ENCODE measurements around the gene TCF4. TPM values are rescaled to one million over a fixed set of nuclear protein-coding genes. Genes with fewer than 3 reads are reported as not detected.

Gene TCF4
- polyA plus RNA-seq, 1 of the 3 experiments (the other 2 are of a cell fraction) = 39.1 TPM

GRCh38 chr18:55228191-55228590 is 359.8 kb downstream of the TCF4 start:
- H3K27ac ChIP-seq (ENCODE audit: low read depth in 2 of 2, low read length in 1 of 2) = peak overlapping the region in 1 of 2 experiments; percentile 43; a peak in 1 of 4 replicates
- no peak overlapping the region for H3K4me3 ChIP-seq (ENCODE audit: low read depth in 2 of 2, low read length in 1 of 2)
- DNase-seq = no peak
- no peaks in the 10 kb centered on the region for H3K9me2 ChIP-seq
- no peak overlapping the region for H3K4me2 ChIP-seq
- no peak overlapping the region for H3K9ac ChIP-seq
- peaks cover 77 to 89% of the 10 kb centered on the region in 2 experiments for H3K36me3 ChIP-seq (replicated peaks in 1 of 2; ENCODE audit: control insufficient read depth in 1 of 2, insufficient read depth in 2 of 2, low read length in 1 of 2)
- H3K9me3 ChIP-seq = no peaks in the 10 kb centered on the region
- no peak overlapping the region for H2AFZ ChIP-seq (ENCODE audit: low read depth)
- peaks cover 12% of the 10 kb centered on the region for H3F3A ChIP-seq (replicated peaks; ENCODE audit: insufficient read depth)
- H4K20me1 ChIP-seq (ENCODE audit: insufficient read depth) = no peaks in the 10 kb centered on the region
- POLR2A ChIA-PET = no interaction called here
- CTCF ChIA-PET = interaction anchor here (0.7 to 1.6 kb wide), 3 partner anchors 16 to 552 kb away, joined by 3 to 5 read pairs (median 4); no protein-coding TSS in a partner anchor
- TF ChIP-seq IRF3 (IDR thresholded peaks at IDR 0.05; ENCODE audit: low read depth, low read length) (no peak), FOSL2 (IDR thresholded peaks at IDR 0.05; ENCODE audit: borderline replicate concordance, low read depth) (no peak), TAF1 (IDR thresholded peaks at IDR 0.05; ENCODE audit: borderline replicate concordance, low read depth, low read length) (no peak), RXRA (IDR thresholded peaks at IDR 0.05; ENCODE audit: borderline replicate concordance, low read depth) (no peak), TEAD4 (IDR thresholded peaks at IDR 0.05; ENCODE audit: borderline replicate concordance, insufficient read depth) (no peak), TCF12 (IDR thresholded peaks at IDR 0.05) (no peak), SIN3A (IDR thresholded peaks at IDR 0.05; ENCODE audit: borderline replicate concordance, low read depth, low read length) (no peak), FOXJ3 (CRISPR knock-in tag; IDR thresholded peaks at IDR 0.05) (no peak), CTCF (IDR thresholded peaks at IDR 0.05) (no peak), CHD2 (IDR thresholded peaks at IDR 0.05; ENCODE audit: low read length, partially characterized antibody) (no peak), RFX5 (IDR thresholded peaks at IDR 0.05; ENCODE audit: low read length) (no peak), NFIC (IDR thresholded peaks at IDR 0.05; ENCODE audit: borderline replicate concordance) (no peak), YY1 (IDR thresholded peaks at IDR 0.05; ENCODE audit: low read depth) (no peak), ELF1 (IDR thresholded peaks at IDR 0.05) (no peak), ZBTB33 (IDR thresholded peaks at IDR 0.05; ENCODE audit: borderline replicate concordance, low read depth) (no peak), USF1 (IDR thresholded peaks at IDR 0.05; ENCODE audit: borderline replicate concordance, low read depth) (no peak), PBX3 (IDR thresholded peaks at IDR 0.05) (no peak), RAD21 (IDR thresholded peaks at IDR 0.05; ENCODE audit: low read length) (no peak)
- peaks cover 0 to 6% of the 10 kb centered on the region in 2 experiments; a peak in 2 of 4 replicates for H3K4me1 ChIP-seq (ENCODE audit: control insufficient read depth in 1 of 2, insufficient read depth in 2 of 2, low read depth in 1 of 2, low read length in 1 of 2)
- peaks cover 8% of the 10 kb centered on the region; the same call in 1 of the 2 replicates for H3K79me2 ChIP-seq (ENCODE audit: insufficient read depth)
- H3K27me3 ChIP-seq (ENCODE audit: insufficient read depth) = no peaks in the 10 kb centered on the region
- WGBS (ENCODE audit: low lambda C conversion rate) = 87% methylated on average over 6 of the region's 6 CpGs
